ENCODE data around the gene GRM7. TPM values are rescaled to one million over a fixed set of nuclear protein-coding genes. Genes with fewer than 3 reads are reported as not detected.
A peak's percentile ranks its signal among the peaks of the same experiment; 100 is the strongest.

GRM7 gene
- total RNA-seq, 1 donor from 2014 or later, result 4.1 TPM

DNA sequence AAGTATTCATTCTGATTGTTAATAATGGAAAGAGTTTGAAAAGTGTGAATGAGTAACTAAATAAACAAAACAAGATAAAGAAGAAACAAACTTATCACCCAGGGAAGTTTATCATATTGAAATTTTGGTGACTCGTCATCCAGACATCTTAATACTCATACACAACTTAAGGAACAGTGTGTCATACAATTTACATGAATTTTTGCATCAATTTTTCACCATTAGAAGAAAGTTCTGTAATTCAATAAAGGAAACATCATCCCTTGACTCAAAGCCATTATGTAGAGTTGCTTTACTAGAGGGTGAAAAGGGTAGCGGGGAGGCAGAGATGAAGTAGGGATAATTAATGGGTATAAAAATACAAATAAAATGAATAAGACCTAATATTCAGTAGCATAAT lies 536.2 kb downstream of the GRM7 start:
- DNase-seq (ENCODE audit: low spot score), result no peak

DNA sequence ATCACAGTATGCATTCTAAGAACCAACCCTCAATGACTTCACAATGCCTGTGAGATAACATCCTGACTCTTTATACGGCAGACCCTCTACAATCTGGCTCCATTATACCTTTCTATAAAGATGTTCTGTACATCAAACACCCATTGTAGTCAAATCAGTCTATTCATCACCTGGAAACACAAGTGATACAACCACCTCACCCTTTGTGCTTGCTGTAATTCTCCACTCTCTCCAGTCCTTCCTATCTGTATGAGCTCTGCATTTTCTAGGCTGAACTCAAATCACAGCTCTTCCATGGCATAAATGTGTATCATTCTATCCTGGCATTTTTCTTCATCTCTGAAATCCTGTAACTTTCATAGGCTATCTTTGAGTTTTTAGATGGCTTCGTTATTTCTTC lies 539.4 kb downstream of the GRM7 start:
- DNase-seq (ENCODE audit: low spot score), result no peak

GRCh38 chr3:7401418-7401817 lies 540.5 kb downstream of the GRM7 start:
- no peak for DNase-seq (ENCODE audit: low spot score)

GRCh38 chr3:7407107-7407506 lies 546.2 kb downstream of the GRM7 start:
- no peak for DNase-seq (ENCODE audit: low spot score)

DNA sequence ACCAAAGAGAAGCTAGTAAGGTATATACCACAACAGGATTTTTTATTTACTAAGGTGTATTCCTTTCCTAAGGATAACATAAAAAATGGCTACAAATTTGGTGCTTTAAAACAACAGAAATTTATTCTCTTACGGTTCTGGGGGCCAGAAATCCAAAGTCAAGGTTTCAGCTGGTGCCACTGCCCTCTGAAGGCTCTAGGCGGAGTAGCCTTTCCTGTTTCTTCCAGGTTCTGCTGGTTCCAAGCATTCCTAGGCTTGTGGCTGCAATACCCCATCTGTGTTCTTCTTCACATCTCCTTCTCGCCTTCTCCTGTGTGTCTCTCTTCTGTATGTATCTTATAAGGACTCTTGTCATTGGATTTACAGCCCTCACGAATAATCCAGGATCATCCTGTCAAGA lies 549.9 kb downstream of the GRM7 start:
- no peak for DNase-seq (ENCODE audit: low spot score)

- no peak for DNase-seq (ENCODE audit: low spot score)
These were observed 560.1 kb downstream of the GRM7 start for GRCh38 chr3:7421065-7421464.

DNA sequence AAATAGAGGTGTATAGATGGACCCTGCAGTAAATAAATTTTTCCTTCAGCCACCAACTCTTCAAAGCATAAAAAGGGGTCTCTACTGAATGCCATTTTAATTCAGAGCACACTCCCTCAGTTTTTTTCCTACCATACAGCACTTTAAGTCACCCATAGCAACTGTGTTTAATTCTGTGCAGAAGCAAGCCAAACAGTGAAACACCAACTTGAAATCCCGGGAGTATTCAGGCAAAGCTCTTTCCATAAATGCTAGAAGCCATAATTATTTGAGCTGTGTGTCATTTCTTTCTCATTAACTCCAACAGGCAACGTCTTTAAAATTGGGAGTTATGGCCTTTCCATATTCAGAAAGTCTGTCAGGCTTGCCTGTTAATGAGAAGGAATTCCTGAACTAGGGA lies 562.1 kb downstream of the GRM7 start:
- DNase-seq (ENCODE audit: low spot score), result no peak

- DNase-seq (ENCODE audit: low spot score), result no peak
These were observed 563.1 kb downstream of the GRM7 start for GRCh38 chr3:7423995-7424394.

DNA sequence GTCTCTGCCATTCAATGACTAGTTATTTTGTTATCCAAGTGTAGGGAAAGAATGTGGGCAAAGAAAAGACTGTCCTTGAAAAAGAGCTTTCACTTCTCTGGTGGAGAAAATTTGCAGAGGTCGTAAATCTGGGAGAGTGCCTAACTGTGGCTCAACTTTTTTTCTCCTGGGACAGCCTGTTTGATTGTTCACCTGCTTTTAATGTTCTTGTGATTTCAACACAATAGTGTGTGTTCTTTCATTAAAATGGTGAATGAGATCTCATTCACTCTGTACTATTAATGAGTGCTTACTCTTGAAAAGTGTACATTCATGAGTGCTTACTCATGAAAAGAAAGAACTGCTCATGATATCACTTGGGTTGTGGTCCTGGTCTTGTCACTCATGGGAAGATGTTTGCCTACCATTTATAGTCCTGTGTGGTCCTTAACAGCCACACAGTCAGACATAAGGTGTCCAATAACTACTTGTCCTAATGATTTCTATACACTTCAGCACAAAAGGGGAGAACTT lies 567.3 kb downstream of the GRM7 start:
- DNase-seq (ENCODE audit: low spot score), result no peak

GRCh38 chr3:7432610-7433009 lies 571.7 kb downstream of the GRM7 start:
- DNase-seq (ENCODE audit: low spot score), result no peak

DNA sequence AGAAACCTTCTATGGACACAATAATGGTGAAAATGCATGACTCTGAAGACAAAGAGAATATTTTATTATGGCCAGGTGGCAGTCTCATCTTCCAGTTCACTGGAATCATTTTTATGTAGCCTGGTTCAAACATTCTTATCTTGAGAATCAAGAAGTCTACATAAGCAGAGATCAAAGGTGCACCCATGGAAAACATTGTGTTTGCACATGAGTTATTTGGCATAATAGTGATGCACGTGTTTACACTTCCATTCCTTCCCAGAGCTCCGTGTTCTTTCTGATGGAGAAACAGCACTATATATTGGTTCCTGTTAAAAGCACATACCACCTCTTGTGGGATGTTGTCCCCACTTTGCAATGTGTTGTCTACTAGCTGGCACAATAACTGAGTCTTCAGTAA lies 572.2 kb downstream of the GRM7 start:
- no peak for DNase-seq (ENCODE audit: low spot score)

DNA sequence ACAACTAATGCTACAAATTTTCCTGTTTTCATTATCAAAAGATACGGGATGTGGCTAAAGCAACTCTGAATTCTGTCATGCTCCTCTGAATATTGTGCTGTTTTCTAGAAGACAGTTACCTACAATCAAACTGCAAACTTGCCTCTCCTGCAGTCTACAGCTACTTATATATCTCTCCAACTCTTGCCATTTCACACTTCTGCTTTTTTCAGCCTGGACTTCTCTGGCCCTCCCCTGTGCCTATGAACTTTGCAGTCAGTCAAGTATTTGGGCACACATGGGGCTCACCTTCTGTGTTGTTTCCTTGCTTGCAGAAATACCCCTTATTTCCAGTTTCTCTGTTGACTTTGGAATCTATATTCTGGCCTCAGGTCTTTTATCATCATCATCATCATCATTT lies 575.6 kb downstream of the GRM7 start:
- no peak for DNase-seq (ENCODE audit: low spot score)

GRCh38 chr3:7437231-7437630 lies 576.3 kb downstream of the GRM7 start:
- peak; percentile 24 for DNase-seq (ENCODE audit: low spot score)

GRCh38 chr3:7439101-7439680 lies 578.3 kb downstream of the GRM7 start:
- no peak for DNase-seq (ENCODE audit: low spot score)

GRCh38 chr3:7444886-7445285 lies 584.0 kb downstream of the GRM7 start:
- no peak for DNase-seq (ENCODE audit: low spot score)

GRCh38 chr3:7445331-7445730 lies 584.4 kb downstream of the GRM7 start:
- no peak for DNase-seq (ENCODE audit: low spot score)

GRCh38 chr3:7447197-7447769 lies 586.4 kb downstream of the GRM7 start:
- no peak for DNase-seq (ENCODE audit: low spot score)

GRCh38 chr3:7456386-7456785 lies 595.5 kb downstream of the GRM7 start:
- no peak for DNase-seq (ENCODE audit: low spot score)

GRCh38 chr3:7461202-7461825 lies 600.4 kb downstream of the GRM7 start:
- DNase-seq (ENCODE audit: low spot score), result no peak

GRCh38 chr3:7469866-7470265 lies 609.0 kb downstream of the GRM7 start:
- no peak for DNase-seq (ENCODE audit: low spot score)

DNA sequence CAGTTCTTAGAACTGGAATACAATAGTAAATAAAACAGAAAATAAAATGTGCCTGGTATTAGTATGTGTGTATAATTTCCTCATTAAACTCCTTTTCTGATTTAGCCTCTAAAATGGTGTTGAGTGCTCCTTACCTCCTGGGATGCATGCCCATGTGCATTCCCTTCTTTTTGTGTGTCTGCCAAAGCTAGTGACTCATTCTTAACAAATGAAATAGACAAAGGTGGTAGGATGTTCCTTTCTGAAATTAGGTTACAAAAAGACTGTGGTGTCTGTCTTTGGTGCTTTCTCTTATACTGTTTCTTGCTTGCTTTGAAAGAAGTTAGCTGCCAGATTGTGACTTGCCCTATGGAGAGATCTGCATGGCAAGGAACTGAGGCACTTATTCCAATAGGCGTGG lies 623.7 kb downstream of the GRM7 start:
- DNase-seq (ENCODE audit: low spot score), result no peak

DNA sequence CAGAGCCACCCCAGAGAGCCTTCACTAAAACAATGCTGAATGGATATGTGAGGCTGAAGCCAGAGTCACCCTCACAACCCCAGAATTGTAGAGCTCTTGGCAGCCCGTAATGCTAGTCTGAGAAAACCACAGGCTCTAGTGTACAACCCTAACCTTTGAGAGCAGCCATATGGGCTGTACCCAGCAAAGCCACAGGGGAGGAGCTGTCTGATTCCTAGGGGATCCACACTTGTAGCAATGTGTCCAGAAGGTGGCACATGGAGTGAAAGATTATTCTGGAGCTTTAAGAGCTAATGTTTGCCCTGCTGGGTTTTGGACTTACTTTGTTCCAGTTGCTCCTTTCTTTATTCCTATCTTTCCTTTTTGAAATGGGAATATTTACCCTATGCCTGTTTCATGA lies 626.8 kb downstream of the GRM7 start:
- DNase-seq (ENCODE audit: low spot score), result no peak

DNA sequence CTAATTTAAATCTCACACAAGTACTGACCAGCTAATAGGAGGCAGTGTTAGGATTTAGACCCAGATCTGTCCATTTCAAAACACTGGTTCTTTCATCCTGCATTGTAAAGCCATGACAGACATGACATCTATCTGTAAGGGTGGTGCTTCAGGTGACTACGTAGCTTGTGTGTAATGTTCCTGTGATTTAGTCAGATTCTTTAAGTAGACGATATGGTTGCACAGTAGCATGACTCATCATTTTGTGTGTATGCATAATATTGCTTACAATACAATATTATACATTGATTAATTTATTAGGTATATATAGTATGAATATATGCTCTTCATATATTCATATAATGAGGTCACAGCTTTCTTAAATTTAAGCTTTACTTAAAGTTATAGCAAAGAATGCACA lies 628.5 kb downstream of the GRM7 start:
- no peak for DNase-seq (ENCODE audit: low spot score)
